HG02970 (cell line): ENCODE data around the gene PLAAT5.

Experiments
- ATAC-seq: cut with Tn5 transposase; IDR thresholded peaks from one replicate; pipeline ENCODE4 v1.9.1; 2021; ENCODE audit warnings: mild to moderate bottlenecking, moderate library complexity, moderate number of reproducible peaks; ENCODE audit not compliant: unreplicated experiment, low FRiP score

PLAAT5 gene

DNA sequence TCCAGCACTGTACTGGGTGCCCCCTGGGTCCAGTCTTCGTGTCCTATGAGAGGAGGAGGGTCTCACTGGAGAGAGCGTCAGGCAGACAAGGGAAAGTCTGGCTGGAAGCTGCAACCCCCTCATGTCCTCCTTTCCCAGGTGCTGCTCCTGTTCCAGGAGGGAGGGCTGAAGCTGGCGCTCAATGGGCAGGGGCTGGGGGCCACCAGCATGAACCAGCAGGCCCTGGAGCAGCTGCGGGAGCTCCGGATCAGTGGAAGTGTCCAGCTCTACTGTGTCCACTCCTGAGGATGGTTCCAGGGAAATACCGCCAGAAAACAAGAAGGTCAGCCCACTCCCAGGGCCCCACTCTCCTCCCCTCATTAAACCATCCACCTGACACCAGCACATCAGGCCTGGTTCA is 25.1 kb upstream of the PLAAT5 start:
- no peak for ATAC-seq

DNA sequence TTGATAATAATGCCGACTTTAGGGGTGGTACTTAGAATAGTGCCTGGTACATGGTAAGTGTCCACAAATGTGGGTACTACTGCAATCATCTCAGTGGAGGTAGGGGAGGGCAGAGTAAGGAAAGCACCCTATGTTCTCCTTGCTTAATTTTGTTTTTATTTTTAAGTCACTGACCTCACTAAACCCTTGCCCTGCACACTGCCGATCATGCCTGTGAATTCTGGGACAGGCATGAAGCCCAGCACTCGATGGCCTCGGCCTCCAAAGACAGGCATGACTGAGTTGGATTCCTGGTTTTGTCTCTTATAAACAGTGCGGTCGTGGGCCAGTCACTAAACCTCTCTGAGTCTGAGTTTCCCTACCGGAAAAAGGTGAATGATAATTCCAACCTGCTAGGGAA is 21.8 kb upstream of the PLAAT5 start:
- ATAC-seq, result no peak

DNA sequence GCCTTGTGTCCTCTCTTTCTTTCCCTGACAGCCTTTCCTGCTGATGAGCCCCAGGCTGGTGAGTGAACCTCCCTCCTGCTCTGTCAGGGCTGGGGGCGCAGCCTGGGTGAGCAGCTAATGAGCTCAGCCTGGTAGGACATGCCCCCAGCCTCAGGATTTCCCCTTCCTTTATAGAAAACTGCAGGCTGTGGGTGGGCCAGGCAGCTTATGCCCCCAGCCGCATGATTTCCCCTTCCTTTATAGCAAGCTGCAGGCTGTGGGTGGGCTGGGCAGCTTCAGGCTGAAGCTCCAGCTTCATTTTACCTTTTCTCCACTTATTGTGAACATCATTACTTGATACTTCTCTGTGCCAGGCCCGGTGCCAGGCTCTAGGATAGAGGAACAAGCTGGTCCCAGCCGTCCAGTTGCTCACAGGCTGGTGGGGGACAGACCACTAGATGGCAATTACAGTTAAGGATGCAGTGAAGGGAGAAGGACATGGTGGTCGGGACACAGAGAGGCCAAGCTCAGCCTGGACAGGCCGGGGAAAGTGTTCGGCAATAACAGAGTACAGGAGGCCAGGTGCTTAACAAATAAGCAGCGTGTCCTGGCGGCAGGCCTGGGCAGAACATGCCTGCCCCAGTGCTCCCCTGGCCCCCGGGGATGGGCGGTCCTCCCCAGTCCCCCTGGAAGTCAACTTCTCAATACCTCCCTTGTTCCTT is 20.2 kb upstream of the PLAAT5 start:
- no peak for ATAC-seq

DNA sequence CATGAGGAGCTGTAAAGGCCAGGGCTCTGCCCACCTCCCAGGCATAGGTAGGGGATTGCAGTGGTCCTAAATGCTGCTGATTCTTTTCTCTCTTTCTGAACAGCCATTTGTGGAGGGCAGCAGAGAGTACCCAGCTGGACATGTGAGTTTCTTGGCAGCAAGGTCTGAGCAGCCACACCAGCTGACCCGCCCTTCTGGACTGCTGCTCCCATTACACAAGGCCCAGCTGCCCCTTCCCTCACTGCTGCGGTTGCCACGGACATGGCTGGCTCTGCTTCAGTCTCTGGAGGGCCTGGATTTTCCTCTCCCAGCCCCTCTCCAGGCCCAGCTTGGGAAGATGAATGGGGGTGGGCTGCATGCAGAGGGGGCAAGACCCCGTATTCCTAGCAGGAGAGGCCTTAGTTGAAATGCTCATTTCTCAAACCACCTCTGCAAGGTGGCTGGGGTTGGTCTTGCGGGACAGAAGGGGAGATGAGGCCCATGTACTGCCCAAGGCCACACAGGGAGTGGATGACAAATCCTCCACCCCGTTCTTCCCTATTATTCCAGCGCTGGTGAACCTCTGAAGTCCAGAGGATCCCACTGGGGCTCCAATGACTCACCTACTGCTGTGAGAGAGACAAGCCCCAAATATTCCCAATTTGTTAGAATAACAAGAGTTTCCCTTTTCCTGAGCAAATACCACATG is 19.5 kb upstream of the PLAAT5 start:
- no peak for ATAC-seq

DNA sequence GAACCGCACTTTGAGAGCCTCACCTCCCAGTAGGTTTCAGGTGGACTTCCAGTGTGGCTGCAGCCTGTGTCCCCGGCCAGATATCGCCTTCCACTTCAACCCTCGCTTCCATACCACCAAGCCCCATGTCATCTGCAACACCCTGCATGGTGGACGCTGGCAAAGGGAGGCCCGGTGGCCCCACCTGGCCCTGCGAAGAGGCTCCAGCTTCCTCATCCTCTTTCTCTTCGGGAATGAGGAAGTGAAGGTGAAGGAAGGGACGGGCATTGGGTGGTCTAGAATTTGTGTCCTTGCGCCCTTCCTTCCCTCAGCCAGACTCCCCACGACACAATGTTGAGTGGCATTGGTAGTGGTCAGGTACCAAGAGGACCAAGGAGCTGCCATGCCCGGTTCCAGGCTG is 17.8 kb upstream of the PLAAT5 start:
- no peak for ATAC-seq

DNA sequence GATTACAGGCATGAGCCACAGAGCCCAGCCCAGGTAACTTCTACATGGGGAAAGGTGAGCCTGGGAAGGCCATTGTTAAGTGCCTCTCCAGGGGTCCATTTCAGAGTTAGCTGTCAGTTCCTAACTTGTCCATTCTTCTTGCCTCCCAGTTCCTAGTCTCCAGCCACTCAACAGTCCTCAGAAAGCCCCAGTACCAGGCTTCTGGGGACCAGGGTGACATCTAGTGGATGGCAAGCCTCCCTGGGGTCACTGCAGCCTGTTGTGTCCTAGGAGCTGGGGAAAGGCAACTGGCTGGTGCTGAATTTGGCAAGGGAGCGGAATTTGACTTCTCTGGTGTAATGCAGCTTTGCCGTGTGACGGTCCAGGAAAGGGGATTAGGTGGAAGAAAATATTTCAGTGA is 17.0 kb upstream of the PLAAT5 start:
- ATAC-seq, result no peak

DNA sequence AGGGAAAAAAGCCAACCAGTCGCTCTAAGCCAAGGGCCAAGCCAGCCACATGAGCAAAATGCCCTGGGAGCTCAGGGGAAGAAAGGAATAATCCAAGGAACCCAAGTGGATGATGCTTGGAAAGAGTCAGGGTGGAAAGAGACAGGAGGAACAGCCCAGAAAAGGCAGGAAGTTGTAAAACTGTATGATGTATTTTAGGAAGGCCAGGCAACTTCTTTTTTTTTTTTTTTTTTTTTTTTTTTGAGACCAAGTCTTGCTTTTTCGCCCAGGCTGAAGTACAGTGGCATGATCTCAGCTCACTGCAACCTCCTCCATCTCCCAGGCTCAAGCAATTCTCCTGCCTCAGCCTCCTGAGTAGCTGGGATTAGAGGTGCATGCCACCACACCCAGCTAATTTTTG is 16.5 kb upstream of the PLAAT5 start:
- no peak for ATAC-seq

DNA sequence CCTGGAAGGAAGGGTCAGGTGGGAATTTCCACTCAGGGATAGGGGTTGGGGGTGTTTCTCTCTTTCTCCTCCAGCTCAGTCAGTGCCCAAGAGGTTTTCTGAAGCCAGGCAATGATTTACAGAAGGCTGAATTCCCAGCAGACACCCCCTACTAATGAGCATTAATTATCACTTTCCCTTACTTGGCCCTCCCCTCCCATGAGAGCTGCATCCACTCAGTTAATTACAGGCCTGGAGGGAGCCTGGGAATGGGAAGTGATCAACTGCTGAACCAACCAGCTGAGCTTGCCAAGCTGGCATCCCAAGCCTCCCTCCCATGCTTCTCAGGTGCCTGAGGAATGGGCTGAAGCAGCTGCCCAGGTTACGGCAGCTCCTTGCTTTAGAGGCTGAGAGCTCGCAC is 15.9 kb upstream of the PLAAT5 start:
- no peak for ATAC-seq

DNA sequence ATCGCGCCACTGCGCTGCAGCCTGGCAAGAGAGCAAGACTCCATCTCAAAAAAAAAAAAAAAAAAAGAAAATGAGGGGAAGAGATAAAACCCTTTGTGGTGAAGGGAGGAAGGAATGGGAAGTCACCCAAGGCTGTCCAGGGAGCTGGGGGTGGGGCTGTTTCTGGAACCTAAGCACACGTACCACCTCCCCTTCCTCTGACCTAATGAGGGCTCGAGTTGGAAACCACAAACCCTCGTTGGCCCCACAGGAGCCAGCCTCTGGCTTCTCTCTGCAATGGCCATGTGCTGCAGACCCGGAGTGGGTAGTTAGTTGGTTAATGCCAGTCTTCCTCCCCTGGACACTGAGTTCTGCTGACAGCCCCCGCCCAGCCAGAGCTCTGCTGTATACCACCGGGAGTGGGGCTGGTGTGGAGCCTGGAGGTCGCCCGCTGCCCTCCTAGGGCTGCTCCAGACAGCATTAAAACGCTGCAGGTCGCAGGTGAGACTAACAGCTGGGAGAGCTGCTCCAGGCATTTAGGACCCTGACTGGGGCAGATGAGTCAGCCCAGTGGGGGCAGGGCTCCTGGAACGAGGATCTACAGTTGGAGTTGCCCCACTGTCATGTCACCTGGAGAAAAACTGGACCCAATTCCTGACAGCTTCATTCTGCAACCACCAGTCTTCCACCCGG is 15.0 kb upstream of the PLAAT5 start, which contains the start of gene LGALS12:
Gene LGALS12, plus strand, starts transcription at position 228 of the 672 bp plus-strand sequence. Its CDS starts 375 bp downstream, at position 603.
- ATAC-seq, result no peak

DNA sequence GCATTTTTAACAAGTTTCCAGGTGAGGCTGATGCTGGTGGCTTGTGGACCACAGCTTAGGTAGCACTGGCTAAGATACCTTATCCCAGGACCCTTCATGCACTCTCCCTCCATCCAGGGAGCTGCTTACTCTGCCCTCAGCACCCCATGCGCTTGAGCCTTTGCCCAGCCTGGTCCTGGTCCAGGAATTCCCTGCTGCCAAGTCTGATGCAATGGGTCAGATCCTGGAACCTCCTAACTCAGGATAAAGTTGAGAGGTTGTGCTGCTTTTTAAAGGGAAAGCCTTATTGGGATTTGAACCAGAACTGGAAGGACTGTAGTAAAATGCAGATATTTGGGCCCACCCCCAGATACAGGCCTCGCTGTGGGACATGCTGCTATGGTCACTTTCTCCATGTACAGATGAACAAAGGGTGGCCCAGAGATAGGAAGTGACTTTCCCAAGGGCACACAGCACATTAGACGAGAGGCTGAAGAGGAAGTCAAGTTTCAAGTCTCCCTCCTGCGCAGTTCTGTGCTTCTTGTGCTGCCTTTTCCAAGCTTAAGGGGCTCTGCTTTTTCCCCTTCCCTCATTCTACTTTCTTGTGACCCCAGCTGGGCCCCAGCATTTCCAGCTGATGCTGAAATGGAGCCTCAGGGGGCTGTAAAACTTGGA is 14.1 kb upstream of the PLAAT5 start:
- ATAC-seq, result no peak

DNA sequence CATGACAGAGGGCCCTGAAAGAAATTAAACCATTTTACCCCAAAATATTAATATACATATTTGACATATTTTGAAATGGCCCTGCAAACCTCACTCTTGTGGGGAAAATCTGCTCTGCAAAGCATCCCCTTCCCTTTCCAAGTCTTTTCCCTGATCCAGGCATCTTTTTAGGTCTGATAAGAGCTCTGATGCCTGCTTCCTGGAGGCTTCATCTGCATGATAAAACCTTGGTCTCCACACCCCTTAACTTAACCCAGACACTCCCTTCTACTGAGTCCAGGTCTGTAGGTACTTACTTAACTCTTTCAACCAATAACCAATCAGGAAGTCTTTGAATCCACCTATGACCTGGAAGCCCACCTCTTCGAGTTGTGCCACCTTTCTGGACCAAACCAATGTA is 13.1 kb upstream of the PLAAT5 start:
- no peak for ATAC-seq

DNA sequence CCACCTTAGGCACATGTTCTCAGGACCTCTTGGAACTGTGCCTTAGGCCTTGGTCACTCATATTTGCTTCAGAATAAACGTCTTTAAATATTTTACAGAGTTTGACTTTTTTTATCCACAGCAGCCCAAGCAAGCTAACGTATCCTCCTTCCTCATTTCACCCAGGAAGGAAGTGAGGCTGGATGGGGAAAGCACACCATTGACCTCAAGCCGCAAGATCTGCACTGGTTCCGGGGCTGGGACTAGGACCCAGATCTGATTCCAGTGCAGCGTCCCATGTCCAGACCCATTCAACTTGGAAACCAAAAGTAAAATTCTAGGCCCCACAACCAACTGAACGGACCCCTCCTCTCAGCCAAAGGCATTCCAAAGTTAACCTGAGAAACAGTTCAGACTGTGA is 12.5 kb upstream of the PLAAT5 start:
- ATAC-seq, result no peak

DNA sequence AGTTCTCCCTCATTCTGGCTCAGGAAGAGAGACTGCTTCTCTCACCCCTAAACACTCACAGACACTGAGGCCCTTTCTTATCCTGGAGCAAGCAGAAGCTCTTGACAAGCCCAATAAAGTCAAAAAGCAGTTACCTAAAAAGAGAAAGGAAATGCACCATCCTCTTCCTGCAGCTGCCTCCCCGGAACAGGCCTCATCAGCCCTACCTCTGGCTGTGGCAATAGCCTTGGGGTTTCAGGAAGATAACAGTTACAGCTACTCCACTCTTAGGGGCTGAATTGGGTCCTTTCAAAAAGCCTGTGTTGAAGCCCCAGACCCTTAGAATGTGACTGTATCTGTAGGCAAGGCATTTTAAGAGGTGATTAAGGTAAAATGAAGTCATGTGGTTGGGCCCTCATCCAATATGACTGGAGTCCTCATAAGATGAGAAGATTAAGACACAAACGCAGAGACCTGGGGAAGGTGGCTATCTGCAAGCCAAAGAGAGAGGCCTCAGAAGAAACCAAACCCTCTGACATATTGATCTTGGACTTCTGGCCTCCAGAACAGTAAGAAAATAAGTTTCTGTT is 11.4 kb upstream of the PLAAT5 start:
- ATAC-seq, result no peak

DNA sequence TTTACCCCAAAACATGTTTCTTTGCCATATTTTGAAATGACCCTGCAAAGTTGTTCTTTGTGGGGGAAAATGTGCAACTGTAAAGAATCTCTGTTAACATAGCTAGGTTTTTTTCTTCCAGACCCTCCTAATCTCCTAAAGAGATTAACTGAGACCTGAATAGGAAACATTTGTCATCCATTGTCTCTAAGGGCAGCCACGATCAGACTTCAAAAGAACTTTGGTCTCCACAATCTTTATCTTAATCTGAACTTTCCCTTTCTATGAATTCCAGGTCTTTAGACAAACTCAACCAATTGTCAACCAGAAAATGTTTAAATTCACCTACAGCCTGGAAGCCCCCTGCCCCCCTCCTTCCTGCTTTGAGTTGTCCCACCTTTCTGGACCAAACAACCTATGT is 10.3 kb upstream of the PLAAT5 start:
- ATAC-seq, result no peak

DNA sequence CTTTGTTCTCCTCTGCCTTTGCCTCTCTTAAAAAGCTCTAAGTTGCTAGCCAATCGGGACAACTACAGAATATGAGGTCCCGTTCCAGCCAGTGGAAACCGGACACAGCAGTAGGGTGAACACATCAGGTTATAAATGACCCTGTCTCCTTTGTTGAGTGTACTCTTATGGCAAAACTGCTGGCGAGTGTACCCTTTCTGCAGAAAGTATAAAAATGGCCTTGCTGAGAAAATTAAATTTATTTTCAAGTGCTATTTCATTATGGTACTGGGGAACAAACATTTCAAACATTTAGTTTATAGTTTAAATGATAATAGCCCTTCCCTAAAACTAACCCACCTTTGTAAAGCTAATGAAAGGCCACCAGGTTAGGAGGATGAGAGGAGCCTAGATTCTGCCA is 8.9 kb upstream of the PLAAT5 start:
- no peak for ATAC-seq

DNA sequence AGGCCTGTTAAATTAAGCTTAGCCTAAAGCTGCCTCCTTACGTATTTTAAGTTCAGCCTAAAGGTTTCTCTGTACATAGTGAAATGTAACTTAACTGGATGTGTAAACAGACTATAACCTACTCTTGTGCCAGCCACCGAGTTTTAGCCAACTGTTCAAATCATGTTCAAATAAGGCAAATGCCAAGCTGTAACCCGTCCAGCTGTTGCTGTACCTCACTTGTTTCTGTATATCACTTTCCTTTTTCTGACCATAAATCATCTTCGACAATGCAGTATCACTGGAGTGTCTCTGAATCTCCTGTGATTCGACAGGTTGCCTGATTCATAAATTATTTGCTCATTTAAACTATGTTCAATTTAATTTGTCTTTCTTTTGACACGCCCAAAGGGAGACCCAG is 4.0 kb upstream of the PLAAT5 start:
- no peak for ATAC-seq

DNA sequence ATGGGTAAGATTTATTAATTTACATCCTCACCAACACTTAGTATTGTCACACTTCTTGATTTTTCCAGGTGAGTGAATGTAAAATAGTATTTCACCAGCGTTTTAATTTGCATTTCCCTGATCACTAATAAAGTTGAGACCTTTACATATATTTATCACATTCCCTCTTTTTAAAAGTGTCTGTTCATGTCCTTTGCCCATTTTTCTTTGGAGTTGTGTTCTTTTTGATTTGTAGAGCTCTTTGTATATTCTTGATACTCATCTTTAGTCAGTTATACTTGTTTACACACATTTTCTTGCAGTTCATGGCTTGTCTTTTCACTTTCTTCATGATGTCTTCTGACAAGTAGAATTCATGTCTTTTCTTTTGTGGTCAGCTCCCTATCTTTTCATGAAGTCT is 2.2 kb upstream of the PLAAT5 start:
- no peak for ATAC-seq

DNA sequence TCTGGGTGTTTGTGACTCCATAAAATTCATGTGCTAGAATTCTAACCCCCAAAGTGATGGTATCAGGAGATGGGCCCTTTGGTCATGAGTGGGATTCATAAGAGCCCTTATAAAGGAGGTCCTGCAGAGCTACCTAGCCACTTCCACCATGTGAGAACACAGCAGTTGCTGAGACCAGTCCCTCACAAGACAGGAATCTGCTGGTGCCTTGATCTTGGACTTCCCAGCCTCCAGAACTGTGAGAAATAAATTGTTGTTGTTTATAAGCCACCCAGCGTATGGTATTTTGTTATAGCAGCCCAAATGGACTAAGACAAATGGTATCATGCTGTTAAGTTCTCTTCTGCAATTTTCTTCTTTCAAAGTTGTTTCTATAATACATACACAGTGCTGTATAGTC is 1.5 kb upstream of the PLAAT5 start:
- no peak for ATAC-seq

DNA sequence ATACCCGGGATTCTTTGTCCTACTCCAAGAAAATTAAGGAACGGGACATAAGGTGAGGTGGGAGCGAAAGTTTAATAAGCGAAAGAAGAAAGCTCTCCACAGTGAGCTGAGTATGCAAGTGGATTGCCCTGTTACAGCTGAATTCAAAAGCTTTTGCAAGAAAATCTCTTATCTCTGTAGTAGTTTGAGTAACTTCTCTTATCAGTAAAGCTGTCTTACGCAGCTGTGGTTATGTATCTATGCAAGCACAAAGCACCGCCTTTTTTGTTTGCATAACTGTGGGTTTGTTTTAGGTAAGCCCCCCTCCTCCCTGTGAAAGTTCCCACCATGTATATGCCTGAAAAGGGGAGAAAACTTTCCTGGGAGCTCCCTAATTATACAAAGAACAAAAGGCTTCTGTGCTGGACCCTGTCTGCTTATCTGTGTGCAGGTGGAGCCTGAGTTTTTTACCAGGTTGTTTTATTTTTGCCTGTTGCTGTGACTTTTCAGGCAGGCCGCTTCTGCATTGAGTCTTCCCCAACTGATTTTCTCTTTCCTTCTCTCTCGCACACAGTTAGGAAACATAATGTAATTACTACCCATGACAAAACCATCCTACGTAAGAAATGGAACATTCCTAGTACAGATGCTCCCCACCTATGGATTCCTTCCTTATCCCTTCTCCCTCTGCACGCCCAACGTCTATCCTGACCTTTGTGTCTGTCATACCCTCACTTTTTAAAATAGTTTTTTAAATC is 837 bp upstream of the PLAAT5 start:
- no peak for ATAC-seq

DNA sequence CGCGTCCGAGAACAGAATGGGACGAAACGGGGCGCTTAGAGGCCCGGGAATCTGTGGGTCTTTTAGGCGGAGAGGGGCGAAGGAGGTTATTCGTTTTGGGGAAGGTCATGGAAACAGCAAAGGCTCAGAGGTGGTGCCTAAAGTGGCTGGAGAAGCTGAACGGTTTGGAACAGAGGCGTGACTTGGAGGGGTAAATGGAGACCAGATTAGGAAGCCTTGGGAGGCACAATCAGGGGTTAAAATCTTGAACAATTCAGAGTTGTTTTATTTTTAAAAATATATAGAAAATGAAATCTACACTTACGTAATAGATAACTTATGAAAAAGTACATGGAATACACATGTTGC is 247 bp upstream of the PLAAT5 start:
- ATAC-seq, result no peak
